Endothelial cell of umbilical vein (primary cell): ENCODE data around the gene TXNDC2. TPM values are rescaled to one million over a fixed set of nuclear protein-coding genes. Genes with fewer than 3 reads are reported as not detected.

ENCODE experiments used
- BruUV-seq: library from RNA; stranded (reverse); fragments of 400-500 nt; replicated peaks from 2 replicates; lab custom pipeline; 2021; lab: Mats Ljungman, UMichigan
- CTCF ChIA-PET: fragments of 300-600, 350-600 bp; sonication (Branson Sonifier 250); formaldehyde crosslinking; loops from one replicate; lab custom pipeline; 2021; ENCODE audit warnings: antibody characterized with exemption, inconsistent platforms; lab: Charles Lee
- POLR2A ChIA-PET: fragments of 300-600, 350-600 bp; sonication (Branson Sonifier 250); formaldehyde crosslinking; loops from one replicate; lab custom pipeline; 2021; ENCODE audit warnings: antibody characterized with exemption, inconsistent platforms; lab: Charles Lee
- DNase-seq: peaks from one replicate; pipeline ENCODE4 v3.0.0-alpha.2; 2011; ENCODE audit warnings: low read depth, low spot score
- FAIRE-seq: peaks from 2 replicates; lab custom pipeline; 2011; peaks lifted over from hg19 to GRCh38; lab: Jason Lieb, UNC
- H2AFZ ChIP-seq: 2 replicates; pipeline ENCODE4 v1.6.0; 2012; ENCODE audit warnings: low read depth, low read length, control low read depth, inconsistent platforms
- H3K27ac ChIP-seq: 2 replicates; pipeline ENCODE4 v1.5.1; 2011; ENCODE audit warnings: low read depth, mild to moderate bottlenecking, control low read depth, low read length, moderate library complexity; ENCODE audit not compliant: insufficient read depth
- H3K27me3 ChIP-seq, 2 experiments: 2 replicates each; pipeline versions ENCODE4 v1.6.0 to v1.6.1; 2011; ENCODE audit warnings: low read length in 2 of 2, mixed read lengths in 1 of 2; ENCODE audit not compliant: control insufficient read depth in 2 of 2, insufficient read depth in 2 of 2
- H3K36me3 ChIP-seq, 2 experiments: 2 replicates in 1 of 2; 3 replicates in 1 of 2; pipeline ENCODE4 v1.5.1; 2011; ENCODE audit warnings: low read length in 2 of 2, mild to moderate bottlenecking in 1 of 2, moderate library complexity in 1 of 2; ENCODE audit not compliant: control insufficient read depth in 2 of 2, insufficient read depth in 2 of 2; ENCODE audit errors: extremely low read depth in 1 of 2
- H3K4me1 ChIP-seq: 3 replicates; pipeline ENCODE4 v1.5.1; 2011; ENCODE audit warnings: mild to moderate bottlenecking, low read length; ENCODE audit not compliant: control insufficient read depth, insufficient read depth; ENCODE audit errors: extremely low read depth
- H3K4me2 ChIP-seq: 2 replicates; pipeline ENCODE4 v1.6.1; 2011; ENCODE audit warnings: low read length, control low read depth, mixed read lengths; ENCODE audit not compliant: insufficient read depth
- H3K4me3 ChIP-seq, 3 experiments: fragments of 200-600 bp in 1 of 3; sonication (generic), shearing (Covaris generic) in 1 of 3; replicated peaks in 1 of 3; 2 replicates each; pipeline ENCODE4 v1.5.1; 2011 to 2016; ENCODE audit warnings: control low read depth in 3 of 3, low read length in 3 of 3, mild to moderate bottlenecking in 2 of 3, inconsistent platforms in 1 of 3, low read depth in 1 of 3, moderate library complexity in 1 of 3; ENCODE audit not compliant: insufficient read depth in 1 of 3
- H3K79me2 ChIP-seq: 2 replicates; pipeline ENCODE4 v1.6.0; 2012; ENCODE audit warnings: low read length, inconsistent platforms; ENCODE audit not compliant: control insufficient read depth, insufficient read depth
- H3K9ac ChIP-seq: replicated peaks from 2 replicates; pipeline ENCODE3; 2011; ENCODE audit warnings: low read length, control low read depth; ENCODE audit not compliant: insufficient read depth; ENCODE audit errors: extremely low read depth
- H3K9me1 ChIP-seq: replicated peaks from 3 replicates; pipeline ENCODE4 v1.6.0; 2011; ENCODE audit warnings: mild to moderate bottlenecking, low read length; ENCODE audit not compliant: control insufficient read depth, insufficient read depth; ENCODE audit errors: extremely low read depth
- H3K9me3 ChIP-seq: replicated peaks from 2 replicates; pipeline ENCODE4 v1.5.1; 2012; ENCODE audit warnings: low read length, inconsistent platforms; ENCODE audit not compliant: control insufficient read depth, insufficient read depth
- H4K20me1 ChIP-seq: replicated peaks from 2 replicates; pipeline ENCODE3; 2011; ENCODE audit warnings: mild to moderate bottlenecking, low read length; ENCODE audit not compliant: control insufficient read depth, insufficient read depth; ENCODE audit errors: extremely low read depth
- EZH2 ChIP-seq: IDR thresholded peaks from 2 replicates; pipeline ENCODE4 v1.6.1; 2012; ENCODE audit warnings: borderline replicate concordance, low read depth, mild to moderate bottlenecking, moderate library complexity, low read length, inconsistent platforms; ENCODE audit not compliant: severe bottlenecking
- FOS ChIP-seq: IDR thresholded peaks from 2 replicates; pipeline ENCODE4 v1.6.1; 2011; ENCODE audit warnings: mild to moderate bottlenecking, low read length, moderate library complexity, borderline replicate concordance; ENCODE audit not compliant: insufficient read depth
- GATA2 ChIP-seq: IDR thresholded peaks from 2 replicates; pipeline ENCODE4 v1.7.0; 2011; ENCODE audit warnings: low read depth, mild to moderate bottlenecking, moderate library complexity, mixed read lengths, low read length; ENCODE audit not compliant: insufficient read length, insufficient read depth
- JUN ChIP-seq: IDR thresholded peaks from 2 replicates; pipeline ENCODE4 v1.6.1; 2011; ENCODE audit warnings: borderline replicate concordance, low read depth; ENCODE audit not compliant: insufficient read length, insufficient read depth
- MYC ChIP-seq: IDR thresholded peaks from one replicate; pipeline ENCODE4 v1.6.1; 2011; ENCODE audit warnings: mild to moderate bottlenecking, low read depth, low read length
- POLR2A ChIP-seq: IDR thresholded peaks from 2 replicates; pipeline ENCODE4 v1.6.1; 2012; ENCODE audit warnings: low read depth, mild to moderate bottlenecking, control low read depth, low read length
- POLR2AphosphoS5 ChIP-seq: IDR thresholded peaks from 2 replicates; pipeline ENCODE4 v1.6.1; 2012; ENCODE audit warnings: low read depth, mild to moderate bottlenecking, control low read depth, low read length, moderate library complexity; ENCODE audit not compliant: insufficient read depth
- dilution Hi-C: fragments of 300-500 bp; cut with MboI; formaldehyde crosslinking; loops from one replicate; pipeline ENCODE4 v1.15.0; 2019; ENCODE audit warnings: low sequenced_read_pairs; ENCODE audit not compliant: extremely low pct_ligation_motif_present
- intact Hi-C: fragments of 100-400 bp; cut with micrococcal nuclease; formaldehyde crosslinking; loops from one replicate; pipeline ENCODE4 v1.10.0; 2022
- polyA plus RNA-seq, 4 experiments: library from polyadenylated mRNA; depleted of rRNA in 3 of 4; stranded (reverse) in 3 of 4; unstranded in 1 of 4; fragments of >200 nt; gene quantifications; 2 replicates each; pipeline versions ENCODE4 v1.2.1 to v1.2.3, GENCODE V29; 2011 to 2012; ENCODE audit warnings: missing spikeins in 1 of 4
- total RNA-seq: library from RNA; stranded (reverse); gene quantifications from 2 replicates; pipeline ENCODE4 v1.2.3, GENCODE V29; 2021
- TF ChIP-seq, protein P1 (sequence below): IDR thresholded peaks from 2 replicates; pipeline ENCODE4 v1.6.1; 2011; ENCODE audit not compliant: insufficient read depth, insufficient read length
- TF ChIP-seq, protein P2 (sequence below), 2 donors: IDR thresholded peaks; 1 replicate in 1 of 2; 2 replicates in 1 of 2; pipeline ENCODE4 v1.5.1; 2011; ENCODE audit warnings: low read length in 2 of 2, mild to moderate bottlenecking in 2 of 2, moderate library complexity in 2 of 2, control low read depth in 1 of 2, inconsistent platforms in 1 of 2, low read depth in 1 of 2; ENCODE audit not compliant: insufficient read depth in 1 of 2; ENCODE audit errors: extremely low read depth in 1 of 2

Gene TXNDC2
- total and polyA plus RNA-seq, 2 donors (not counting 3 experiments of a cell fraction or from before 2014, with no cell fraction given), result 0.12 TPM; not detected in 1

DNA sequence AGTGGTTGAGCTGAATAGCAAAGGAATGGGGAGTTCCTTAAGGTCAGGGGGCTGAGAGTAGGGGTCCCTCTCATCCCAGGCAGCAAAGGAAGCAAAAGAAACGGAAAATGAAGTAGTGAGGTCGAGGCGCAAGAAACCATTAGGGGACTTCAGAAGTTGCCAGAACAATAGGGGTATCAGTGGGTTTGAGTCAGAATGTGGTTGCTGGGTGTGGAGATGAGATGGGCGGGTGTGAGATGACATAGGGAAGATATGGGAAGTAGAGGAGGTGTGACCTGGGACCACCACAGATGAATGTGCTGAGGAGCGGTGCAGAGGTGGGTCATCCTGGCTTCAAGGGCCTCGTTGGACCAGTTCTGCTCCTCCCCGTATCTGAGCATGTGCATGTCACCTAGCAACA, 14.9 kb downstream of the TXNDC2 start:
- H3K9me1 ChIP-seq, result no peaks in the 10 kb centered on the region
- dilution Hi-C loops (no loop called here), intact Hi-C loops (no loop called here)
- BruUV-seq, result no TSS peak
- H3K4me2 ChIP-seq, result no peak overlapping the region
- H4K20me1 ChIP-seq, result no peaks in the 10 kb centered on the region
- no peaks in the 10 kb centered on the region for H3K79me2 ChIP-seq
- no peak overlapping the region for H3K9ac ChIP-seq
- DNase-seq (no peak), FAIRE-seq (no peak)
- no peak overlapping the region for H2AFZ ChIP-seq
- no peak overlapping the region for H3K4me3 ChIP-seq
- no peak for TF ChIP-seq MYC
- no peak for TF ChIP-seq GATA2
- TF ChIP-seq, protein P1, sequence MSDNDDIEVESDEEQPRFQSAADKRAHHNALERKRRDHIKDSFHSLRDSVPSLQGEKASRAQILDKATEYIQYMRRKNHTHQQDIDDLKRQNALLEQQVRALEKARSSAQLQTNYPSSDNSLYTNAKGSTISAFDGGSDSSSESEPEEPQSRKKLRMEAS, result no peak
- TF ChIP-seq, protein P2, sequence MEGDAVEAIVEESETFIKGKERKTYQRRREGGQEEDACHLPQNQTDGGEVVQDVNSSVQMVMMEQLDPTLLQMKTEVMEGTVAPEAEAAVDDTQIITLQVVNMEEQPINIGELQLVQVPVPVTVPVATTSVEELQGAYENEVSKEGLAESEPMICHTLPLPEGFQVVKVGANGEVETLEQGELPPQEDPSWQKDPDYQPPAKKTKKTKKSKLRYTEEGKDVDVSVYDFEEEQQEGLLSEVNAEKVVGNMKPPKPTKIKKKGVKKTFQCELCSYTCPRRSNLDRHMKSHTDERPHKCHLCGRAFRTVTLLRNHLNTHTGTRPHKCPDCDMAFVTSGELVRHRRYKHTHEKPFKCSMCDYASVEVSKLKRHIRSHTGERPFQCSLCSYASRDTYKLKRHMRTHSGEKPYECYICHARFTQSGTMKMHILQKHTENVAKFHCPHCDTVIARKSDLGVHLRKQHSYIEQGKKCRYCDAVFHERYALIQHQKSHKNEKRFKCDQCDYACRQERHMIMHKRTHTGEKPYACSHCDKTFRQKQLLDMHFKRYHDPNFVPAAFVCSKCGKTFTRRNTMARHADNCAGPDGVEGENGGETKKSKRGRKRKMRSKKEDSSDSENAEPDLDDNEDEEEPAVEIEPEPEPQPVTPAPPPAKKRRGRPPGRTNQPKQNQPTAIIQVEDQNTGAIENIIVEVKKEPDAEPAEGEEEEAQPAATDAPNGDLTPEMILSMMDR (IDR thresholded peaks at IDR 0.05; ENCODE audit: extremely low read depth in 1 of 2, insufficient read depth in 1 of 2, low read depth in 1 of 2, low read length in 2 of 2), result no peak
- no peak for TF ChIP-seq POLR2A
- no peak for TF ChIP-seq POLR2AphosphoS5
- no peak for TF ChIP-seq FOS
- TF ChIP-seq JUN, result no peak
- no peak for TF ChIP-seq EZH2
- ChIA-PET POLR2A (no interaction called here), CTCF (no interaction called here)
- peaks cover 5% of the 10 kb centered on the region for H3K4me1 ChIP-seq
- H3K27ac ChIP-seq, result no peak overlapping the region
- H3K27me3 ChIP-seq, result no peaks in the 10 kb centered on the region
- no peaks in the 10 kb centered on the region for H3K36me3 ChIP-seq
- no peaks in the 10 kb centered on the region for H3K9me3 ChIP-seq
